GM19328 (cell line): ENCODE measurements around the gene KAT2B.
A peak's percentile ranks its signal among the peaks of the same experiment; 100 is the strongest.

ENCODE experiments used
- ATAC-seq: cut with Tn5 transposase; IDR thresholded peaks from one replicate; pipeline ENCODE4 v1.9.1; 2021; ENCODE audit warnings: mild to moderate bottlenecking, moderate library complexity; ENCODE audit not compliant: unreplicated experiment

The KAT2B gene

DNA sequence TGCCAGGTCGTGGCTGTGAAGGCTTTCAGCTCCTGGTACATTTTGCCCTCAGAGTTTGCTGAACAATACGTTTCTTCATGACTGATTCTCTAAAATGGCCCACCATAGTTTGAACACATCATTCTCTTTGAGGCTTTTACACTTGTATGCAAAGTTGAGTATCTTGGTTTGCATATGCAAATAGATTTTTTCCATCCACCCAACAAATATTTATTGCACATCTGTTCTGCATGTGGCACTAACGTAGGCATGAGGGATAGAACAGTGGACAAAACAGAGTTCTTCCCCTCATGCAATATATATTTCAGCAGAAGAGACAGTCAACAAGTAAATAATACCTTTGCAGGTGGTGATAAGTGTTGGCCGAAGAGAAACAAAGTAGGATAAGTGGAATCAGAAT is 55.2 kb downstream of the KAT2B start:
- ATAC-seq = no peak

DNA sequence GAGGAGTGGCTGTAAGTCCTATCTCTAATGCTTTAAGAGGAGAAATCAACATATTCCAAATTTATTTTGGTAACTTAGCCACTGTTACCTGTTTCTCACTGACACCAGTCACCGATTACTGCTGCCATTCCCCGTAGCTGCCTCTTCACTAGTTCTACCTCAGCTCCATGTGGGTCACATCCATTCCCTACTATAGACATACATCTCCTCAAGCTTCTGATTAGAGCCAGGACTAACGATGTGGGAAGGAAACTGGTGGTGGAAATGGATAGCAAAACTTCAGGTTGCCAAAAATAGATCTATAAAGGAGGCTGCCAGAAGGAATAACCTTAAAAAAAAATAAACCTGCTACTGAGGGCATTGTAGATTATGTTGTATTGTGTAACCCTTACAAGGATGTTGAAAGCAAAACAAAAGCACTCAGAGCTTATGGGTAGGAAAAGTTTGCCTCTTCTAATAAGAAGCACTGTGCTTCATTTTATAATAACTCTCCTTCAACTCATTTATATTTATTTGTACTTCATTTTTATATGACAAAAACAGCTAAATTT is 56.0 kb downstream of the KAT2B start:
- ATAC-seq = no peak

DNA sequence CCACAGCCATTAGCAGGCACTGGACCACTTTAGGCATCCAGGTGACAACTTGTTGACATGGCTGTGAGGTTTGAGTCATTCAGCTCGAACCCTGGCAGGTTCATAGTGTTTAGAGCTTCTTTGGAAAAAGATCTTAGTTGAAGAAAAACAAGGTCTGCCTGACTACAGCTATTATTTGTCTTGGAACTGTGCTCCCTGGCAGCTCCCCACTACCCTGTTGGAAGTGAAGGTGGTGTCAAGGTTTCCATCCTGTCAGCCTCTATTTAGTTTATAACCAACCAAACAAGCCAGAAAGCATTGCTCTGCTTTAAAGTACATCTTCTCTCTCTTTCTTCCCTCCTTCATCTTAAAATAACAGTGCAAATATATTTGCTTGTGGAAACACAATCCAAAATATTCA is 56.8 kb downstream of the KAT2B start:
- ATAC-seq = no peak

DNA sequence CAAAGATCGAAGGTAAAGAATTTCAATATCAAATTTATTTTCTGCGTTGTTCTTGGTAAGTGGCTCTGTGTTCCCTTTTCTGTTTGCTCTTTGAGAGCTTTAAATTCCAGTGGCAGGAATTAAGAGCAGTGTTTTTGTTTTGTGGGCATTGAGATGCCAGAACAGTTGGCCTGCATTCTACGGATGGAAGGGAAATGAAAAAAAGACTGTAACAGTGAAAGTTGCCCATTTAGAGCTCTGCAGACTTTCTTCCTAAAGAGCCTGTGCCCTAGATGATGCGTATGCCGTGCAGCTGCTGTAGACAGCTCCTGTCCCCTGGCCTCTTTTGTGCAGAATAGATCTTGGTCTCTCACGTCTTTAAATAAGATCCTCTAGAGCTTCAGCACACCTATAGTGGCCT is 58.8 kb downstream of the KAT2B start:
- ATAC-seq = no peak

DNA sequence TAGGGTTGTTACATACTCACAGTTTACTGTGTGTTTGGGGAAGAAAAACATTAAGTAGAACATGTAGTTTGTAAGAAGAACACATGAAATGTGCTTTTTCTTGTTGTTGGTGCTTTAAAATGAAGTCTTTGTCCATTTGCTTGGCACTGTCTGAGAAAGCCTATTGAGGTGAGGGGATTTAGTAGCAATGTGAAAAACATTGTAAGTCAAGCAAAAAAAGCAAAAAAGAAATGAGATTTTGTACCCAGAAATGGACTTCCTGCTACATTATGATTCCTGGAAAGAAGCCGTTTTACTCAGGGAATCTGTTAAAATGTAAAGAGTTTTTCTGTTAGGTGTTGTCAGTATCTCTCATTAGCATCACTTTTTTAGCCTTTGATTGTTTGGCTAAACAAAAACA is 59.9 kb downstream of the KAT2B start:
- ATAC-seq = no peak

DNA sequence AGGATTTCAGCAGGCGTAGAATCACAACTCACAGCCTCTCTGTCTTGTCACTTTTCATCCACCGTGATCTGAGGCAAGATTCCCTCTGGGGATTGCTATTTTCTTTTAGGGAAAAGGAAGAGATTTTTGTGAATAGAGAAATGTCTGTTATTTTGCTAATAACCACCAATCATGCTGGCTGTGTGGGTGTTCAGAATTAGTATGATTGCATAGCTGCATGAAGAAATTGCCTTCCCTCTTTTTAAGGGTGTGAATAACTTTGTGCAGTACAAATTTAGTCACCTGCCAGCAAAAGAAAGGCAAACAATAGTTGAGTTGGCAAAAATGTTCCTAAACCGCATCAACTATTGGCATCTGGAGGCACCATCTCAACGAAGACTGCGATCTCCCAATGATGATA is 60.8 kb downstream of the KAT2B start:
- ATAC-seq = no peak

DNA sequence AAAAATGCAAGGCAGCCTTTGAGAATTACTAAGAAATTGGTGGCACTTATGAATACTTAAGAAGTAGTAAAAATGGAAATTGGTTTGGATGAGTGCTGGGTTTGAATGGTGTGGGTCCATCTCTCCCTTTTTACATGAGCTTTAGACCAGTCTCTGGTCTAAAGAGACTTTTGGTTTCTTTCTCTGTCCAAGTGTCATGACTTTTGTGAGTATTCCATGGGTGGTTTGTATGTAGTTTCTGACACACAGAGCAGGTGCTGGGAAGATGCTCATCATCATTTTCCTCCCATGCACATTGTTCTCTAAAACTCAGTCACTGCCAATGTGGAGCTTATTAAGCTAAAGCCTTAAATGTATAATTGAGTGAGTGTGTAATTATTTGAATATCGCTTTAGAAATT is 63.5 kb downstream of the KAT2B start:
- ATAC-seq = peak; percentile 33

DNA sequence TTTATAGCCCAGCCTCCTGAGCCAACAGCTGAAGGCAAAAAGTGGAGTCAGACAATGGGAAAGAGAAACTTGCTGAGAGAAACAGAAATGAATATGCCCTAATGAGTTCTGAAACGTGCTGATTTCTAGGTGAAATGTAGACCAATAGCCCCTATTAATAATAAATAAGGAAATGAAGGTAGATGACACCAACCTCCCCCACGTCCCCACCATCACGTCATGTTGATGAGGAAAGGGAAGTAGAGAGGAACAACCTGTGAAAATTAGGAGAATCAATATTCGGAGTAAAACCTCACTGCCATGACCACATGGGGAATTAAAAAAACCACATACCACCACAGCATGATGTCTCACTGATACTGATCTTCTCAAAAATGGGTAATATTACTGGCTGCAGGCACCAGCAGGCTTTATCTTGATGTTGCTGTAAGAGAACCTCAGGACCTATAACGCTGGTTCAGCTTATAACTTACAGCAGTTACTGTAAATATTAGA is 64.0 kb downstream of the KAT2B start:
- peak; percentile 54 for ATAC-seq

DNA sequence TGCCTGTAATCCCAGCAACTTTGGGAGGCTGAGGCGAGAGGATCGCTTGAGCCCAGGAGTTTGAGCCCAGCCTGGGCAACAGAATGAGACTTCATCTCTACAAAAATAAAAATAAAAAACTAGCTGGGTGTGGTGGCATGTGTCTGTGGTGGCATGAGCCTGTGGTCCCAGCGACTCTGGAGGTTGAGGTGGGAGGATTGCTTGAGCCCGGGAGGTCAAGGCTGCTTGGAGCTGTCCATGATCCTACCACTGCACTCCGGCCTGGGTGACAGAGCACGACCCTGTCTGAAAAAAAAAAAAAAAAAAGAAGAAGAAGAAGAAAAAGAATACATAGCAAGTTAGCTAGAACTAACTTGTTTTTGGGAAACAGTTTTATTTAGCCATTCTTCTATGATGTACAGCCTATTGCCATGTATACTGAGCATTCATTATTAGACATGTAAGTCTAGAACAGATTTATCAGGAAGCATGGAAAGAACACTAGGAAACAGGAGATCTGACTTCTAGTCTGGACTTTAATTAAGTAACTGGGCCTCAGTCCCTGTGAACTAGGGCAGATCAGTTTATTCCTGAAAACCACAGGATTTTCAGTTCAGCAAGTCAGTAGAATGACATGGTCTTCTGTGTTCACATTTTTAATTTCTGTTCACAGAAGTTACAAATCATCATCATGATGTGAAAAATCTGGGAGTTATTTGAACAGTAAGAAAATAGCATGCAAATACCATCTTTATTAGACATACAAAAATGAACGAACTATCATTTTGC is 65.5 kb downstream of the KAT2B start:
- no peak for ATAC-seq

DNA sequence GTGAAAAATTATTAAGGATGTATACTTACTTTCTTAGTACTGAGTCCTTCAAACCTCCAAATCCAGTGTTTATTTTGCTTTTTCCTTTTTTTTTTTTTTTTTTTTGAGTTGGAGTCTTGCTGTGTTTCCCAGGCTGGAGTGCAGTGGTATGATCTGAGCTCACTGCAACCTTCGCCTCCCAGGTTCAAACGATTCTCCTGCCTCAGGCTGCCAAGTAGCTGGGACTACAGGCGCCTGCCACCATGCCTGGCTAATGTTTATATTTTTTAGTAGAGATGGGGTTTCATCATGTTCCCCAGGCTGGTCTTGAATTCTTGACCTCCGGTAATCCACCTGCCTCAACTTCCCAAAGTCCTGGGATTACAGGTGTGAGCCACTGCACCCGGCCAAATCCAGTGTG is 67.5 kb downstream of the KAT2B start:
- ATAC-seq = no peak

DNA sequence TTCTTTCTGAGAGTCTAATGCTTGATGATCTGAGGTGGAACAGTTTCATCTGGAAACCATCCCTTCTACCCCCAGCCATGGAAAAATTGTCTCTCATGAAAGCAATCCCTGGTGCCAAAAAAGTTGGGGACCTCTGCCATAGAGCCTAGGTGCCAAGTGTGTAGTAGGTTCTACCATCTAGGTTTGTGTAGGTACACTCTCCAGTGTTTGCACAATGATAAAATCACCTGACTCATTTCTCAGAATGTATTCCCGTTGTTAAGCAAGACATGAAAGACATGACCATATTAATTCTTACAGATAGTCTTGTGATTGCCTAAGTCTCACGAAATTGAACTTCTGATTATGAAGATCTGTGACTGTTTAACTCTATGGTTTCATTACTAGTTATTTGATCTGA is 68.6 kb downstream of the KAT2B start:
- no peak for ATAC-seq

DNA sequence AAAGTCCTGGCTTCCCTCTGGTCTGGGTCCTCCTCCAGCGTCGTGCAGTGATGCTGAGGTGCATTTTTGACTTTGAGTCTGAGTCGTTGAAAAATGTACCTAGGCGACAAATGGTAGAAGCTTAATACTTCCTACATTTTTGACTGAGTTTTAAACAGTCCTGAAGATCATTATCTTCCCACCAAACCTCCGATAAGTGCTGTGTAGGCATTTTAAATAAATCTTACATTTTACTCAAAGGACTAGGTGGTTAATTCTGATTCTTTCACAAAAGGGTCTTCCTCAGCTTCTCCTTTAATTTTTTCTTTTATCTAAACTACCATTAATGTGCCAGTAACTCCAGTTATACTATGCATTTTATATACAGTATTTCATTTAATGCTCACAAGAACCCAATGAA is 70.6 kb downstream of the KAT2B start:
- no peak for ATAC-seq

DNA sequence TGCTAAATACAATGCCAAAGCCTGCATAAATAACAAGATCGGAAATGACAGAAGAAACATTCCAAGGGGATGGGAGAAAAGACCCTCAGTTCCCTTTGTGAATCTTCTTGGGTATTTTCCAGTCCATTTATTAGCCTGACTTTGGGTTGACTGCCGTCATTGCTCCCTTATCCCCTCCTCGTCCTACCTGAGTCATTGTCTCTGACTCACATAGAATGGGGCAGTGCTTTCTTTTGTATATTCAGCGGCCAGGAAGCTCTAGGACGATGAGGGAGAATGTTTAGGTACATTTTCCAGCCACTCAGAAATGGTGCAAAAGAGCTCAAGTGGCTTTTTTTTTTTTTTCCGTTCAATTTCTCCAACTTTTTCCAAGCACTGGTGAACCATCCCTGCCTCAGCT is 71.6 kb downstream of the KAT2B start:
- no peak for ATAC-seq

DNA sequence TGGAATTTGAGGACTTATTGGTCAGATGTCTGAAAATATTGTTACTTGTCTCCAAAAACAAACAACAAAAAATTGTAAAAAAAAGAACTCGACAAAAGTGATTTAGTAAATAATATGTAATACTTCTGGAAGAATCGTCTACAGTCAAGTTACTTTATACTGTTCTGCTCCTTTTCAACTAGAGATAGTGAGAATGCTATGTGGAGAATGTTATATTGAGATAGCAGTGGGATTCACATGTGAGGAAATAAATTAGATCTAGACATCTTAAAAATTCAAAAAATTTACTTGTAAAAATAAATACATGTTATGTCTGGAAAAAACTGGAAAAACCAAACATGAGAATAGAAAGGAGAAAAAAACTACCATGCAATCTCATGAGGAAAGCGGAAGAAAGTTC is 80.8 kb downstream of the KAT2B start:
- ATAC-seq = no peak

DNA sequence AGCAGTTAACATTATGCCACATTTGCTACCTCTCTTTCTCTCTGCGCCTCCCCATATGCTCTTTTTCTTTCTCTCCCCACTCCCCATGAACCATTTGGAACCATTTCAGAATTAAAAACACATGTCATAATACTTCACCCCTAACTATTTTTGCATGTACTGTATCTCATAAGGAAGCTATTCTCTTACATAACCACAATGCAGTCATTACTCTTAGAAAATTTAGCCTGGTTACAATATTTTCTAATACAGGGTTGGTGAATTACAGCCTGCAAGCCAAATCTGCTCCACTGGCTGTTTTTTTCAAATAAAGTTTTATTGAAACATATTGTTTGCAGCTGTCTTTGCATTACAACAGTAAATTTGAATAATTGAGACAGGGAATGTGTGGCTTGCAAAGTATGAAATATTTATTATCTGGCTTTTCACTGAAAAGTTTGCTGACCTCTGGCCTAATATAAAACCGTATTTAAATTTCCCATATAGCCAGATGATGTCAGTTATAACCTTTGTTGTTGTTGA is 82.9 kb downstream of the KAT2B start:
- no peak for ATAC-seq

DNA sequence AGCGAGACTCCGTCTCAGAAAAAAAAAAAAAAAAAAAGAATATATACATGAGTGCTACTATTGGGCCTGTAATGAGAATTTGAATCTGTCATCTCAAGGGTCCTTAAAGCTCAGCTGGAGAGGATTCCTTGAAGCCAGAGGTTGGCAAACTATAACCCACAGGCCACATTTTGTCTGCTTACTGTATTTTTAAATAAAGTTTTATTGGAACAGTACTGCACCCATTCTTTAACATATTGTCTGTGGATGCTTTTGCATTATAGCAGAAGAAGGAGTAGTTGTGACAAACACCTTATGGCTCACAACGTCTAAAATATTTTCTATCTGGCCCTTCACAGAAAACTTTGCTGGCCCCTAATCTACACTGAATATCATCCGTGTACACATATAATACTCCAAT is 85.0 kb downstream of the KAT2B start:
- ATAC-seq = no peak

DNA sequence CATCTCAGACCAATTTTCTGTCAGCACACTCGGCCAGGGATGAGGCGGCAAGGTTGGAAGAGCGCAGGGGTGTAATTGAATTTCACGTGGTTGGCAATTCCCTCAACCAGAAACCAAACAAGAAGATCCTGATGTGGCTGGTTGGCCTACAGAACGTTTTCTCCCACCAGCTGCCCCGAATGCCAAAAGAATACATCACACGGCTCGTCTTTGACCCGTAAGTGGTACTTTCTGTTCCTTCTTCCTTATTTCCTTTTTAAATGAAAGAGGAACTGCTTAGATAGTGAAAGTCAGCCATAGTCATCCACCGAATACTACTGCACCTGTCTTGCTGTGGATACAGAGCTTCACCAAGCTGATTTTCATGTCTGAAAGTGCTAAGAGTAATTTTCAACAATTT is 85.7 kb downstream of the KAT2B start:
- ATAC-seq = peak; percentile 100

DNA sequence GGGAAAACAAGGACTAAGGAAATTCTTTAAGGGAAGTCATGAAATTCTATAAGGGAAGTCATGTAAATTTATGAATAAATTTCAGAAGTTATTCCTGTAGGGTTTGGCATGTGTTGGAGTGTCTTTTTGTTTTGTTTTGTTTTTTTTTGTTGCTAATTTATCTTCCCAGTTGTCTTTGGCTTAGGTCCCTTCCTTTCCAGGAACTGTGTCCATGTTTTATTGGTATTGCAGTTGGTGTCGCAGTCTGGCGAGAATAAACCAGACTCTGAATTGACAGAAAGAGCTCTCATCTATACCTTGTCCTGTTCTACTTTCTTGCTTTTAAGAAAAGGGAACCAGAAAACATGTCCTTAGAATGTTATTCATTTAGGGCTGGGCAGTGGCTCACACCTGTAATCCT is 88.1 kb downstream of the KAT2B start:
- no peak for ATAC-seq

DNA sequence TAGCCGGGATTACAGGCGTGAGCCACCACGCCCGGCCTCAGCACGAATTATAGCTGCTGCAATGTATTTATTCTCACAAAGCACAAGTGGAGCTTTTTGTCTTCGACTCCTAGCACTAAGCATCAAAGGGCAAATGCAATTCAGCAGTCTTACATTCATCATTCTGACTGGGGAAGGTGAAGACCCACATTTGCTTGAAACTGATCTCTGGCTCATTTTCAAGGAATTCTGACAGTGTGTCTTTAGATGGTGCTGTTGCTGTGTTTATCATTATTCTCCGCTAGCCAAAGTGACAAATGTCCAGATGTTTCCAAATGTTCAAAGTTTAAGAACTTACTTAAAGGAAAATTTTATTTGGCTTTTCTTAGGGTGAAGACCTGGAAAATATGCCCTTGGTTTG is 89.9 kb downstream of the KAT2B start:
- ATAC-seq = no peak

DNA sequence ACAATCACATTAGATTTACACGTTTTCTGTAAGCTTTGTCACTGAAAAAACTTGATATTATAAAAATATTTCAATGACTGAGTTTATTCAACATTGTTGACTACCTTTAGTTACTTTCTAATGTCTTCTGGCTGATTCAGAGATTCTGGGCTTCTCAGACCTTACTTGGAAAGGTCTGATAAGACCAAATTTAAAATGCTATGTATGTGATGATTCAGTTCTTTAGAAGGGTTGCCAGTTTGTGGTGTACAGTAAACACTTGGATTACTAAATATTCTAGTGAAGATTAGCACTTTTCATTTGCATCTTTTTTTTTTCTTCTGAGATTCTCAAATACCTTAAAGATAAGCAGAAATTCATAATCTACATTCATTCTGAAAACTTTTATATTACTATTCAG is 96.0 kb downstream of the KAT2B start:
- no peak for ATAC-seq

DNA sequence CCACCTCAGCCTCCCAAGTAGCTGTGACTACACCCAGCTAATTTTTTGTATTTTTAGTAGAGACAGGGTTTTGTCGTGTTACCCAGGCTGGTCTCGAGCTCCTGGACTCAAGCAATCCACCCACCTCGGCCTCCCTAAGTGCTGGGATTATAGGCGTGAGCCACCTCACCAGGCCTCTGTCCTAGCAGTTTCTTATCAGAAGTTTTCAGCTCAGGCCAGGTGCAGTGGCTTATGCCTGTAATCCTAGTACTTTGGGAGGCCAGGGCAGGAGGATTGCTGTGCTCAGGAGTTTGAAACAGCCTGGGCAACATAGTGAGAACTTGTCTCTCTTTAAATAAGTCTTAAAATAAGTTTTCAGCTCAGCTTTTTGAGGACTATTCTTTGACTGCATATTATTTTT is 97.4 kb downstream of the KAT2B start:
- ATAC-seq = no peak

DNA sequence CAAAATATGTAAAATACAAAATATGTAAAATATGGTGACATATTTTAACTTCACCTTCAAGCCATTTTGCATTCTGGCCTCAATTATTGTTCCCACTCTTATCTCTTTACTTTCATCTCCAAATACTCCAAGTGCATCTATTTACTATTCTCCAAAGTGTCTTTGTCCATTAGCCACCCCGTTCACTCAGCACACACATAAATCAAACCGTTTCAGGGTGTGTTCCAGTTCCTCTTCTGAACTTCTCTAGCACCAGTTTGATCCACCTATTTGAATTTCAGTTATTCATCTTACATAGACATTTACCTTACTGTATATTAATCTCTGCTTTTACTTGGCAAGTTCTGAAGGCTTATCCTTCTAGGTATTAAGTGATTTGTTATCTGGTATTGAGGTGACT is 100.6 kb downstream of the KAT2B start:
- no peak for ATAC-seq

DNA sequence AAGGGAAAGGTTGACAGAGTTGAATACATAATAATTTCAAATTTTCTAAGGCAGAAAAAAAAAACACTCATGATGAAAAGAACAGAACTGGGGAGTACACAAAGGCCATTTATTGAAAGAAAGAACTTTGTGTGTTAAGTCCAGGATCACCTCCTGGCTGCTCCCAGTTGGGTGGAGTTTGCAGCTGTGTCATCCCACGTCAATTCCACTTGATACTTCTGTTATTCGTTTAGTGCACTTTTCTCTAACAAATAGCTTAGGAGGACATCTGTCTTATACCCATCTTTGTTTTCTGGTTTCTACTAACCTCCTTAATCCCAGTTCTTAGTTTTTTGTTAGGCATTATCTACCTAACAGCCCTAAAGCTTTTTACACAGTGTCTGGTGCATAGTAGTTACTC is 101.1 kb downstream of the KAT2B start:
- no peak for ATAC-seq
